Loucy (cell line): ENCODE measurements around the gene TEX12.

ENCODE experiments used
- CTCF ChIP-seq: fragments of 200-600 bp; sonication (generic); conservative IDR thresholded peaks from 2 replicates; pipeline ENCODE4 v1.5.1; 2014; ENCODE audit warnings: mild to moderate bottlenecking, antibody characterized with exemption, low read length
- EZH2phosphoT487 ChIP-seq: fragments of 200-600 bp; IDR thresholded peaks from 2 replicates; pipeline ENCODE4 v1.6.1; 2018; ENCODE audit warnings: antibody characterized with exemption, mild to moderate bottlenecking, moderate library complexity, borderline replicate concordance

GRCh38 chr11:112186304-112186703, 19.1 kb downstream of the TEX12 start:
- no peak for TF ChIP-seq CTCF
- TF ChIP-seq EZH2phosphoT487: no peak
